Left kidney (tissue), 2 donors: Measurements from ENCODE around the gene UBE2J2. TPM values are rescaled to one million over a fixed set of nuclear protein-coding genes. Genes with fewer than 3 reads are reported as not detected.

Source experiments
- DNase-seq: peaks from one replicate; pipeline ENCODE4 v3.0.0-alpha.2; 2013
- polyA plus RNA-seq: library from polyadenylated mRNA; unstranded; fragments of 120-200 nt; gene quantifications from one replicate; pipeline ENCODE4 v1.2.1, GENCODE V29; 2013; ENCODE audit not compliant: insufficient read length

Gene UBE2J2
- polyA plus RNA-seq, 1 donor = 55.7 TPM

DNA sequence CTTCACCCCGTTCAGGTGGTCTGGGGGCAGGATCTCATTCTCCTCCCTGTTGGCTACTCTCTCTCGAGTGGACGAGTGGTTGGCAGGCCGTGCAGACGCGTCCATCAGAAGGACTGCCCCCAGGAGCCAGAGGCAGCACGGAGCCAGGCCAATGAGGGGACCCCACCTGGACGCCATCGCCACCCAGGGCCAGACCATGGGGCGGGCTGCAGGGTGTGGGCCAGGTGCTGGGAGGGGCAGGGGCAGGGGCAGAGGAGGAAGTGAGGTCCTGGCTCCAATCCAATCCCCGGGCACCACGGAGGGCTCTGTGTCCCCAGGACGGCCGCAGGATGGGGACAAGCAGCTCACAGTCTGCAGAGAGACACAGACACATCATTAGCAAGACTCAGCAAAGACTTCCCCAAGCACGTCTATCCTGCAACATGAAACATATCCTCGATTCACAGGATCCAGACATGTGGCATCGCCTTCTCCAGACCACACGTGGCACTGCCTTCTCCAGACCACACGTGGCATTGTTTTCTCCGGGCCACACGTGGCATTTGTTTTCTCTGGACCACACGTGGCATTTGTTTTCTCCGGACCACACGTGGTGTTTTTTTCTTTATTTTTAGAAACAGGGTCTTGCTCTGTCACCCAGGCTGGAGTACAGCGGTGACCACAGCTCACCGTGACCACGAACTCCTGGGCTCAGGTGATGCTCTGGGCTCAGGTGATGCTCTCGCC lies 44.9 kb downstream of the UBE2J2 start:
- no peak for DNase-seq

- no peak for DNase-seq
Observed at GRCh38 chr1:1228187-1228586, 45.5 kb downstream of the UBE2J2 start.

GRCh38 chr1:1227386-1227785 lies 46.3 kb downstream of the UBE2J2 start:
- no peak for DNase-seq

- no peak for DNase-seq
Observed at GRCh38 chr1:1226566-1227362, 46.9 kb downstream of the UBE2J2 start.

GRCh38 chr1:1225913-1226312 lies 47.7 kb downstream of the UBE2J2 start:
- DNase-seq = no peak

DNA sequence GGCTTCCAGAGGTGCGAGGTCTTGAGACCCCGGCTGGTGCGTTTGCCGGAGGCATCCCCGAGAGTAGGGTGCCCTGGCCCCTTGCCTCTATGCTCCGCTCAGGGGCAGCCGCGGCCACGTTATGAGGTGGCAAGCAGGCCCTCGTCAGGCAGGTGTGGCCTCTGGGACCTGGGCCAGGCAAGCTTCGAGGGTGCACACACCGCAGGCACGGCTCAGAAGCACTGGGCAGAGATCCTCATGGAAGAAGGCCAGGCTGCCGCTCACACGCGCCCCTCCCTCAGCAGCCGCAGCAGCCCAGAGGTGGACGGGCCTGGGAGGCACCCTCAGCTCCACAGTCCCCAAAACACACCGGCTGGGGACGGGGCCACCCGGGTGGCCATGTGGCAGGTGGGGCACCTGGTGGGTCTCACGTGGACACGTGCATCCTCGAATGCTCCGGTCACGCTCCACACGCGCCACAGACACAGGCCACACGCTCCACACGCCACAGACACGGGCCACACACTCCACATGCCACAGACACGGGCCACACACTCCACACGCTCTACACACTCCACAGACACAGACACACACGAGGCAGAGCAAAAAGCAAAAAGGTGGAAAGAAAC lies 48.3 kb downstream of the UBE2J2 start:
- no peak for DNase-seq

- no peak for DNase-seq
Observed at GRCh38 chr1:1223891-1224290, 49.8 kb downstream of the UBE2J2 start.

DNA sequence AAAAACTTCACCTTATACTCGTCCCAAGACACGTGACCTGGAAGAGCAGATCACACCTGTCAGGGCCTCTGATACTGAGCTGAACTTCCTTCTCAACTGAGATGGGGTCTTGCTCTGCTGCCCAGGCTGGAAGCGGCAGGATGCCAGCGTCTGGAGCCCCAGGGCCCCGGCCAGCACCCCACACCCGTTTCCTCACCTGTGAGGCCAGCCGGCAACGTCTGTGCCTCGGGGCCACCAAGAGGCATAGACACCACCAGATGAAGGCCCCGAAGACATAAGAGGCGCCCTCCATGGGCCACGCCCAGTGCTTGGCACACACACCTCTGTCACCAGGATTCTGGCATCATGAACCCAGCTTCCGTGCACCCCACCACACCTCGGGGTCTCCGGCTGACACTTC lies 50.3 kb downstream of the UBE2J2 start:
- DNase-seq = no peak

- DNase-seq = no peak
Observed at GRCh38 chr1:1222575-1223225, 51.0 kb downstream of the UBE2J2 start.

- no peak for DNase-seq
Observed at GRCh38 chr1:1221887-1222574, 51.6 kb downstream of the UBE2J2 start.

DNA sequence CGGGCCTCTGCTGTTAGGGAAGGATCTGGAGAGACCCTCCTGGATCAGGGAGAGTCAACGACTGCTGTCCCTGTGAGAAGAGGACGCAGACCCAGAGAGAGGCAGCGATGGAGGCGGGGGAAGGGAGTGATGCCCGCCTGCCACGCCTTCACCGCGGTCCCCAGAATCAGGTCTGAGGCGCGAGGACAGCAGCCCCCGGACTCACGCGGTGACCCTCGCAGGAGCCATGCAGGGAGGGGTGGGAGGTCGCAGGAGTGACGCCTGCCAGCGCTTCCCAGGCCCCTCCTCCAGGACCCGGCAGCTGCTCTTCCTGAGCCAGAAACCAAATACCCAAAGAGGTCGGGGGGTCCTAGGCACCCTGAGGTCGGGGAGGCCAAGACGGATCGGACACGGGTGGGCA lies 53.5 kb downstream of the UBE2J2 start:
- DNase-seq = no peak

DNA sequence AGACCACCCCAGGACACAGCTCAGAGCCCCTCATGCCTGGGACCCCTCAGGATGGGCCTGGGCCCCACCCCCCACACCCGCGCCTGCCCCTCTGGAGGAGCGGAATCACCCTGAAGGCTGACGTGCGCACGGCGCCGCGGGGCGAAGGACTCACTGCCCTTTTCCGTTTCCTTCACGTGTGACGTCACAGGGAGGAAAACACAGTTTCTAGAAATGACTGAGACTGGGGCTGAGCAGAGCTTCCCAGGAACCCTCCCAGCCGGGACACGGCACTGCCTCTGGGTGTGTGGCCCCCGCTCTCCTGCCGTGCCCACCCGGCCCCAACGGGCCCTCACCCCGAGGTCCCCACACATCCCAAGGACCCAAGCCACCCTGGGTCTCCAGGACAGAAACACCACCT lies 54.3 kb downstream of the UBE2J2 start:
- no peak for DNase-seq

DNA sequence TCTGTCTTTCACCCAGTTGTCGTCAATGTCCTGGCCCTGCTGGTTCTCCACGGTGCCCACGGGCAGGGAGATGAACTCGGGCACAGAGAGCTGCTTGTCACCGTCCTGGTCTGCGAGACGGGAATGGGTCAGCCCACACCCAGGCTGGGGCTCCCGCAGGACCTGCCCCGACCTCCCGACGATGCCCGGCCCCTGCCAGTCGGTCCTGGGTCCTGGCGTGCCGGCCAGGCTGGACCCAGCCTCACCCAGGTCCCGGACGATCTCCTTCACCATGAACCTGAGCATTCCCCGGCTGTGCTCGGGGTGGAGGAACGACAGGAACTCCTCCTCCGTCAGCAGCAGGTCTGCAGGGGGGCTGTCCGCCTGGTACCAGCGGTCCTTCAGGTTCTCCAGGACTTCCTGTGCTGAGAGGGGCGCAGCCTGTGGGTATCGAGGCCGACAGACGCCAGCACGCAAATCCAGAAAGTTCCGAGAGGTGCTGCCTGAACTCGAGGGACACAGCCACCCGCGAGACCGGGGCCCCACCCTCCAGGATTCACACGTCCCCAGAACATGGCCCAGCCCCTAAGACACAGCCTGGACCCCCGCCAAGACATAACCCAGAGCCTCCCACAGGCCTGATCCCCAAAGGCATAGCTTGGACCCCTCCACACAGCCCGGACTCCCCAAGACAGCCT lies 55.0 kb downstream of the UBE2J2 start:
- DNase-seq = no peak

GRCh38 chr1:1217621-1218523 lies 55.8 kb downstream of the UBE2J2 start:
- DNase-seq = no peak

GRCh38 chr1:1216770-1217620 lies 56.7 kb downstream of the UBE2J2 start:
- no peak for DNase-seq

DNA sequence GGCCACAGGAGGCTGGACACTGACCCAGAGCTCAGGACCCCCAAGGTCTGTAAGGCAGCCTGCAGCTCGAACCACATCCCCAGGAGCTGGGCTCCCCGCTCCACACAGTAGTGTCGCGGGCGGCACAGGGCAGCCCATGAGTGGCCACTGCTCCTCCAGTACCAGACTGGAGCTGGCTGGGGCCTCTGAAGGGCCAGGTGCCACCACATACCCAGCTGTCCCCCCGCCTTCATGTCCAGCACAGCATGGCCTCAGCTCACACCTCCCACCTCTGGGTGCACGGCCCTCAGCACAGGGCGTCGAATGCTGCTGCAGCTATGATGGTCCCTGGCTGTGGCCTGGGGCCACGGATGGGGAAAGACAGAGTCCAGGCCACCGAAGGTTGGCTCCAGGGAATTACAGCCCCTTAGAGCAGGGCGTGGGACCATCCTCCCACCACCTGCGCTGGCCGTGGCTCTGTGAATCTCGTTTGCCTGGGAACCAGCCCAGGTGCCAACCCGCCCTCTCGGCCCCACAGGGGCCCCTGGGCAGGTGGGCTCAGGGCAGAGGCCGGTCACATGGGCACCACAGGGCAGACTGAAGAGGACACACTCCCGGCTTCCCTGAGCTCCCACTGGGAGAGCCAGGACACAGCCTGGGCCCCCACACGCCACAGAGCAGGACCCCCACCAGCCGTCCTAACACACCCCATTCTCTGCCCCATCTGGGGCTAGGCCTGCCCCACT lies 57.6 kb downstream of the UBE2J2 start:
- no peak for DNase-seq

GRCh38 chr1:1215080-1215676 lies 58.5 kb downstream of the UBE2J2 start:
- DNase-seq = no peak
